Stimulated activated naive CD8-positive, alpha-beta T cell treated with anti-CD3 and anti-CD28 coated beads, Interleukin-15, amount 100 ng/mL, for 72 hours (primary cell): ENCODE results near the gene YPEL1.
A peak's percentile ranks its signal among the peaks of the same experiment; 100 is the strongest.

Experiments
- ATAC-seq: fragments of 150-1000 bp; cut with Tn5 transposase; 2 replicates; pipeline ENCODE4 v1.10.0; 2021; ENCODE audit warnings: mild to moderate bottlenecking, moderate library complexity
- DNase-seq, 2 donors: peaks; one replicate each; pipeline ENCODE4 v3.0.0; 2021 to 2022
- H3K27ac Mint-ChIP-seq, 2 donors: one replicate each; pipeline ENCODE4 v1.8.0; 2022; ENCODE audit warnings: mild to moderate bottlenecking in 2 of 2, mixed read lengths in 2 of 2, moderate library complexity in 2 of 2
- H3K27me3 Mint-ChIP-seq: one replicate; pipeline ENCODE4 v1.8.0; 2022; ENCODE audit warnings: mixed read lengths
- H3K4me1 Mint-ChIP-seq: one replicate; pipeline ENCODE4 v1.8.0; 2022; ENCODE audit warnings: mild to moderate bottlenecking, mixed read lengths
- H3K4me3 Mint-ChIP-seq, 2 donors: one replicate each; pipeline ENCODE4 v1.8.0; 2022; ENCODE audit warnings: mild to moderate bottlenecking in 2 of 2, mixed read lengths in 2 of 2, moderate library complexity in 1 of 2
- H3K9me3 Mint-ChIP-seq, 2 donors: one replicate each; pipeline ENCODE4 v1.8.0; 2022; ENCODE audit warnings: mixed read lengths in 2 of 2

YPEL1 gene

GRCh38 chr22:21677606-21678443 is 57.8 kb downstream of the YPEL1 start:
- DNase-seq = no peak
- H3K9me3 Mint-ChIP-seq = no peaks in the 10 kb centered on the region
- H3K27me3 Mint-ChIP-seq = no peaks in the 10 kb centered on the region
- H3K4me3 Mint-ChIP-seq = no peak overlapping the region
- H3K27ac Mint-ChIP-seq = no peak overlapping the region
- no peak for ATAC-seq
- peaks cover 6% of the 10 kb centered on the region for H3K4me1 Mint-ChIP-seq

GRCh38 chr22:21674638-21675245 is 60.9 kb downstream of the YPEL1 start:
- no peak overlapping the region for H3K4me3 Mint-ChIP-seq
- no peak overlapping the region for H3K27ac Mint-ChIP-seq
- no peaks in the 10 kb centered on the region for H3K27me3 Mint-ChIP-seq
- DNase-seq = no peak
- ATAC-seq = no peak
- H3K9me3 Mint-ChIP-seq = no peaks in the 10 kb centered on the region
- peaks cover 7% of the 10 kb centered on the region for H3K4me1 Mint-ChIP-seq

- H3K27ac Mint-ChIP-seq = no peak overlapping the region
- no peaks in the 10 kb centered on the region for H3K9me3 Mint-ChIP-seq
- DNase-seq (no peak), ATAC-seq (no peak)
- peaks cover 16% of the 10 kb centered on the region for H3K4me1 Mint-ChIP-seq
- H3K4me3 Mint-ChIP-seq = no peak overlapping the region
- H3K27me3 Mint-ChIP-seq = no peaks in the 10 kb centered on the region
Observed at GRCh38 chr22:21673534-21674321, 61.9 kb downstream of the YPEL1 start.

GRCh38 chr22:21672107-21672629 is 63.4 kb downstream of the YPEL1 start:
- no peak for ATAC-seq
- DNase-seq = no peak
- Mint-ChIP-seq H3K27ac (no peak overlapping the region), H3K4me1 (peaks cover 27% of the 10 kb centered on the region), H3K4me3 (no peak overlapping the region), H3K27me3 (no peaks in the 10 kb centered on the region), H3K9me3 (no peaks in the 10 kb centered on the region)

- peaks cover 42% of the 10 kb centered on the region for H3K4me1 Mint-ChIP-seq
- no peak overlapping the region for H3K4me3 Mint-ChIP-seq
- ATAC-seq = no peak
- H3K27me3 Mint-ChIP-seq = no peaks in the 10 kb centered on the region
- DNase-seq = no peak
- H3K27ac Mint-ChIP-seq = peak overlapping the region in 1 of 2 donors; percentile 93
- no peaks in the 10 kb centered on the region for H3K9me3 Mint-ChIP-seq
Observed at GRCh38 chr22:21669026-21669425, 66.6 kb downstream of the YPEL1 start.

GRCh38 chr22:21666786-21667185 is 68.8 kb downstream of the YPEL1 start:
- Mint-ChIP-seq H3K27ac (peak overlapping the region; percentile 68 to 99), H3K9me3 (no peaks in the 10 kb centered on the region), H3K27me3 (no peaks in the 10 kb centered on the region), H3K4me3 (peak overlapping the region; percentile 98 to 100), H3K4me1 (peaks cover 36% of the 10 kb centered on the region)
- no peak for DNase-seq
- ATAC-seq = no peak

GRCh38 chr22:21665047-21665851 is 70.3 kb downstream of the YPEL1 start:
- Mint-ChIP-seq H3K4me1 (peaks cover 36% of the 10 kb centered on the region), H3K9me3 (no peaks in the 10 kb centered on the region), H3K4me3 (peak overlapping the region; percentile 98 to 100)

GRCh38 chr22:21663738-21664137 is 71.9 kb downstream of the YPEL1 start:
- ATAC-seq = no peak
- Mint-ChIP-seq H3K27ac (no peak overlapping the region), H3K4me3 (no peak overlapping the region), H3K4me1 (peaks cover 26% of the 10 kb centered on the region), H3K27me3 (no peaks in the 10 kb centered on the region), H3K9me3 (no peaks in the 10 kb centered on the region)
- DNase-seq = no peak

More at GRCh38 chr22:21665047-21665851, 70.3 kb downstream of the YPEL1 start:
- peak overlapping the region; percentile 87 to 96 for H3K27ac Mint-ChIP-seq
- ATAC-seq (no peak), DNase-seq (no peak)
- H3K27me3 Mint-ChIP-seq = no peaks in the 10 kb centered on the region

- Mint-ChIP-seq H3K4me3 (no peak overlapping the region), H3K27ac (peak overlapping the region in 1 of 2 donors; percentile 65), H3K9me3 (no peaks in the 10 kb centered on the region), H3K27me3 (no peaks in the 10 kb centered on the region), H3K4me1 (peaks cover 25% of the 10 kb centered on the region)
- DNase-seq (no peak), ATAC-seq (no peak)
Observed at GRCh38 chr22:21661991-21662390, 73.6 kb downstream of the YPEL1 start.

GRCh38 chr22:21660904-21661303 is 74.7 kb downstream of the YPEL1 start:
- H3K27ac Mint-ChIP-seq = no peak overlapping the region
- peaks cover 31% of the 10 kb centered on the region for H3K4me1 Mint-ChIP-seq
- no peak overlapping the region for H3K4me3 Mint-ChIP-seq
- H3K27me3 Mint-ChIP-seq = no peaks in the 10 kb centered on the region
- ATAC-seq (no peak), DNase-seq (no peak)
- no peaks in the 10 kb centered on the region for H3K9me3 Mint-ChIP-seq

- ATAC-seq (no peak), DNase-seq (no peak)
- no peak overlapping the region for H3K27ac Mint-ChIP-seq
- peaks cover 25% of the 10 kb centered on the region for H3K4me1 Mint-ChIP-seq
- H3K4me3 Mint-ChIP-seq = no peak overlapping the region
- no peaks in the 10 kb centered on the region for H3K9me3 Mint-ChIP-seq
- no peaks in the 10 kb centered on the region for H3K27me3 Mint-ChIP-seq
Observed at GRCh38 chr22:21659864-21660525, 75.6 kb downstream of the YPEL1 start.

GRCh38 chr22:21657360-21658032 is 78.1 kb downstream of the YPEL1 start:
- H3K27ac Mint-ChIP-seq = peak overlapping the region; percentile 31 to 74
- ATAC-seq = peak; percentile 93
- H3K9me3 Mint-ChIP-seq = no peaks in the 10 kb centered on the region
- peak; percentile 75 to 76 for DNase-seq
- H3K27me3 Mint-ChIP-seq = no peaks in the 10 kb centered on the region
- H3K4me1 Mint-ChIP-seq = peaks cover 32% of the 10 kb centered on the region
- H3K4me3 Mint-ChIP-seq = peak overlapping the region; percentile 77 to 90

- Mint-ChIP-seq H3K4me1 (peaks cover 32% of the 10 kb centered on the region), H3K4me3 (peak overlapping the region; percentile 77 to 90), H3K9me3 (no peaks in the 10 kb centered on the region), H3K27me3 (no peaks in the 10 kb centered on the region), H3K27ac (no peak overlapping the region)
- DNase-seq (no peak), ATAC-seq (peak; percentile 20)
Observed at GRCh38 chr22:21657020-21657359, 78.6 kb downstream of the YPEL1 start.
